GM18505 (cell line): ENCODE data around the gene FRYL.
"Not testable (repeated sequence)": the region's sequence is repeated elsewhere in the genome, so short reads cannot be mapped to it uniquely, and the experiment has no call there.

Experiments
- ATAC-seq: cut with Tn5 transposase; IDR thresholded peaks from one replicate; pipeline ENCODE4 v1.9.1; 2021; ENCODE audit not compliant: unreplicated experiment
- POLR2A ChIP-seq: IDR thresholded peaks from 4 replicates; pipeline ENCODE4 v1.6.1; 2011; ENCODE audit warnings: borderline replicate concordance; ENCODE audit not compliant: insufficient read depth, insufficient read length; ENCODE audit errors: extremely low read depth

FRYL gene

DNA sequence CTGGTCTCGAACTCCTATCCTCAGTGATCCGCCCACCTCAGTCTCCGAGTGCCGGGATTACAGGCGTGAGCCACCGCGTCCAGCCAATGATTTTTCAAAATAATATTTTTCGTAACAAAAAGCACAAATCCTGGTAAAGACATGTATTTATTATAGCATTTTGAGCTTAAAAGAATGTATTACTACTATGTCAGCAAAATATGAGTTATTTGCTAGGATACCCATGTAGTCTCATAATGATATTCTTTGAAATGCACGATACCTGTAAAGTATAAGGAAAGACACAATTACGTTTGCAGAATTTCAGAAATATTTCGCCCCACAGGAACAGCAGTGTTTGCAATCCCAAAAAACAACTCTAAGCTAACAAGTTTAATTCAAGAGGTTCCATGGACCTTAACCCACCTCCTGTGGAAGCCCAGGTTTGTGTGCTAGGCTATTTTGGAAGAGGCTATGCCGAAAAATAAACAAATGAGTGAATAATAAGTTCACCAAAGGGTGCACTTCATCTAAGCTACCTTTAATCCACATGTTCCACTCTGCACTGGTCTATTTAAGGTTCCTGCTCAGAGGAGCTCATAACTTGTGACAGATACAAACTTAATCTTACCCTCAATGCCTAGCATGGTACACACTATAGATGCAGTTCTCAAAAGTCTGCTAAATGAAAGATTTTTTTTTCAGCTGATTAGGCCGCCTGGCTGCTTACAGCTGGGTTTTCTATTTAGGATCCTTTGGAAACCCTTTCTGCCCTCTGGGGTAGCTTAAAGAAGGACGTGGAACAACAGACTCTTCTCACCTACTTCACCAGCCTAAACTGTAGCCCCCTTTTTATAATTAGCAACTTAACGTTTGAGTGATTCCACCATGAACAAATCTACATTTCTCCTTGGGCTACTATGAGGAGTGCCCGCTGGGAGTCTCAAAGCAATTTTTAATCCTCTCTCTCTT, 5.0 kb downstream of the FRYL start:
- ATAC-seq = no peak
- TF ChIP-seq POLR2A = no peak

DNA sequence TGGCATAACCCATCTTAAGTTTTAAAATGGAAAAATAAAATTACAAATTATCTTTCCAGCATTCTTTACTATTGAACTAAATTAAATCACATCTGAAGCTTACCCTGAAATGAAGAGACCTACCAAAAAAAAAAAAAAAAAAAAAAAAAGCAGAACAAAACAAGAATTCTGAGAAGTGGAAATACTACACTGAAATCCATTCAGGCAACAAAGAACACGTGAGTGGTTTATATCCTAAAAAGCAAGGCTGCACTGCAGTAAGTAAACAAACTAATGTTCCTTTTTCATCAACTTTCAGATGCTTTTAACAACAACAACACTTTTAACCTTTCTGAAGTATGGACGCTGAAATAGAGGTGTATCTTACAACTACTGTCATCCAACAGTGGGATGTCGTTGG, 7.5 kb downstream of the FRYL start:
- TF ChIP-seq POLR2A = no peak
- ATAC-seq = no peak

DNA sequence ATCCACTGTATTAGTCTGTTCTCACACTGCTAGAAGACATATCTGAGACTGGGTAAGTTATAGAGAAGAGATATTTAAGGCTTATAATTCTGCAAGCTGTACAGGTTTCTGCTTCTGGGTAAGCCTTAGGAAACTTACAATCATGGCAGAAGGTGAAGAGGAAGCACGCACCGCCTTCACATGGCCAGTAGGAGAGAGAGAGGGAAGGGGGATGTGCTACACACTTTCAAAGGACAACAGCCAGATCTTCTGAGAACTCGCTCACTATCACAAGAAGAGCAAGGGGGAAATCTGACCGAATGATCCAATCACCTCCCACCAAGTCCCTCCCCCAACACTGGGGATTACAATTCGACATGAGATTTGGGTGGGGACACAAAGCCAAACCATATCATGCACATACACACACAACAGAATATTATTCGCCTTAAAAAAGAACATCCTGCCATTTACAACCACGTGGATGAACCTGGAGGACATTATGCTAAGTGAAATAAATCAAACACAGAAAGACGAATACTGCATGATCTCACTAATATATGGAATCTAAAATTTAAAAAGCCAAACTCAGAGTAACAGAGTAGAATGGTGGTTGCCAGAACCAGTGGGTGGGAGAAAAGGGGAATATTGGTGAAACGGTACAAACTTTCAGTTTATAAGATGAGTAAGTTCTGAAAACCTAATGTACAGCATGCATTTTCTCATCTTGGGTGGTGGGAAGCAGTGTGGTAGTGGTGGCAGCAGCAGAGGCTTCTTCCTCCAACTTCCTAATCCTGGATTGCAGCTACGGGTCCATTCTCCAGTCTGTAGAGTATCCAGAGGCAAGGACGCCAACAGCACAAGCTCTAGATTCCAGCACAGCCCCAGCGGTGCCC, 12.8 kb downstream of the FRYL start:
- ATAC-seq = no peak
- TF ChIP-seq POLR2A = no peak

DNA sequence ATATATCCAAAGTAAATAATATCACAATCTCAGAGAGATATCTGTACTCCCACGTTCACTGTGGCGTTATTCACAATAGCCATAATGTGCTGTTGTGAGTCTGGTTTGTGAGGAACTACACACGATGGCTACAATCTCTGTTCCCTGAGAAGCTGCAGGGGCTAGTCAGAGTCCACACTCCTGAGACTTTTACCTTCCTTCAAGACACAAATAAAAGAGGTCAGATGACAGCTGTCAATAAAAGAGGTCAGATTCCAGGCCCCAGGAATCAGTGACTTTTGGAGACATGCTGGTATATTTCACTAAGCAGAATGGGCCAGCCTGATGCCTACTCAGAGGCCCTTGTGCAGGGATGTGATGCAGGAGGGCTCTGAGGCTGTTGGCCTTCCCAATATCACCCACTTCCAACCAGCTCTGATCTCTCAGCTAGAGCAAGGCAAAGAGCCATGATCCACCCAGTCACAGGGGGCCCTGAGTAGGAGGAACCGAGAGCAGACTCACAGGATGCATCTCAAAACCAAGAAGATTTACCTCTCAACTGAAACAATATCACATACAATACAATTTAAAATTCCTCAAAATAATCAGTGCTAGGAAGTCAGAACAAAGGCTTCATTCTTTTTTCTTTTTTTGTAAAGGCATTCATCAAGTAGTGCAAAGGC, 13.8 kb downstream of the FRYL start:
- ATAC-seq = no peak
- no peak for TF ChIP-seq POLR2A

DNA sequence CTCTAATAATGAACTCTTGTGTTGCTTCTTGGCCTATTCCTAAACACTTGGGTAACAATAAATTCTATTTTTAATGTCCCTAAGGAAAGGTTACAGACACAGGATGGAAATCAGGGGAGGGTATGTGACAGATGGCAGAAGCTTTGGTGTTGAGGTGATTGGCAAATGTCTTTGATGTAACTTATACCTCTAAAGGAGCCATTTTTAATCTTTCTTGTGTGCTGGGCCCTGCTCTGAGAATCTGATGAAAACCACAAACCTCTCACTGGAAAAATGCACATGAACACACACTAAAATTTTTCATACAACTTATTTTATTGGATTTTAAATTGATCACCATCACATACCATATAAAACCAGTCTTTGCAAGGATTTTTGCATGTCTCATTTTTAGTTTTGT, 17.7 kb downstream of the FRYL start:
- no peak for ATAC-seq
- TF ChIP-seq POLR2A = no peak

DNA sequence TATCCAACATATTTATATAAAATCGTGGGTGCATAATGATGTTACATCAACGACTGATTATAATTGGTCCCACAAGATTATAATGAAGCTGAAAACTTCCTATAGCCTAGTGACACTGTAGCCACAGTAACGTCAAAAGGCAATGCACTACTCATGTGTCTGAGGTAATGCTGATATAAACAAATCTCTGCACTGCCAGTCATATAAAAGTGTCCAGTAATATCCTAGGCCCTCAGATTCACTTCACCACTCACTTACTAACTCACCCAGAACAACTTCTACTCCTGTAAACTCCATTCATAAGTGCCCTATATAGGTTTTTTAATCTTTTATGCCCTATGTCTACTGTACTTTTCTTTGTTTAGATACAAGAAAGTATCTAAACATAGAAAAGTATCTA, 18.8 kb downstream of the FRYL start:
- no peak for ATAC-seq

DNA sequence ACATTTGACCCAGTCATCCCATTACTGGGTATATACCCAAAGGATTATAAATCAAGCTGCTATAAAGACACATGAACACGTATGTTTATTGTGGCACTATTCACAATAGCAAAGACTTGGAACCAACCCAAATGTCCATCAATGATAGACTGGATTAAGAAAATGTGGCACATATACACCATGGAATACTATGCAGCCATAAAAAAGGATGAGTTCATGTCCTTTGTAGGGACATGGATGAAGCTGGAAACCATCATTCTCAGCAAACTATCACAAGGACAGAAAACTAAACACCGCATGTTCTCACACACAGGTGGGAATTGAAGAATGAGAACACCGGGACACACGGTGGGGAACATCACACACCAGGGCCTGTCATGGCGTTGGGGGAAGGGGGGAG, 21.4 kb downstream of the FRYL start:
- ATAC-seq = not testable (repeated sequence)

More for the DNA sequence above, 18.8 kb downstream of the FRYL start:
- no peak for TF ChIP-seq POLR2A

DNA sequence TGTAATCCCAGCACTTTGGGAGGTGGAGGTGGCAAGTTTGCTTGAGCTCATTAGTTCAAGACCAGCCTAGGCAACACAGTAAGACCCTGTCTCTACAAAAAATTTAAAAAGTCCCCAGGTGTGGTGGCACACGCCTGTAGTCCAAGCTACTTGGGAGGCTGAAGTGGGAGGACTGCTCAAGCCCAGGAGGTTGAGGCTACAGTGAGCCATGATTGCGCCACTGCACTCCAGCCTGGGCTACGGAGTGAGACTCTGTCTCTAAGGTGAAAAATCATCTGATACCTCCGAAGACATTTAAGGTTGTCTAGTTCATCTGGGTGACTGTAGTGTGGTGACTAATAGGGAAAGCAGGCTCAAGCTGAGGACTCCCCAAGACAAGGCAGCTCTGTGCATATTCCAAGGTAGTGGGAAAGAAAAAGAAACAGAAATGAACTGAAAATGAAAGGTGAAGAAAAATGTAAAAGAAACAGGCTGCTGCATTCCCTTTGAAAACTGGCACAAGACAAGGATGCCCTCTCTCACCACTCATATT, 23.3 kb downstream of the FRYL start:
- no peak for TF ChIP-seq POLR2A
- ATAC-seq = no peak

DNA sequence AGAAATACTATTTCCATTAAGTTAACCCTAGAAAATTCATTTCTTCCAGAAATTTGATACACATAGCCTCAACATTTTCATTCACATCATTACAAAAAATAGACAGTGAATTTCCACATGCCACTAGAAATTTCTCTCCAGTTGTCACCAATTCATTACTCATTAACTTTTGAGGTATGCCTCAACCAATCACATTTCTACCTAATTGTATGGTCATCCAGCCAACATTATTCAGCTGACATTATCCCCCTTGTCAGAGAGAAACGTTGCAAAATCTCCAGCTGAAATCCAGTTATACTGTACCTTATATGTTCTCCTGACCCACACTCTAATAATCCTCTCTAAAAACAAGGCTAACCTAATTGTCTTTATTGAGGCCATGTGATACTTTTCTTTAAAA, 24.8 kb downstream of the FRYL start:
- no peak for ATAC-seq
- no peak for TF ChIP-seq POLR2A

DNA sequence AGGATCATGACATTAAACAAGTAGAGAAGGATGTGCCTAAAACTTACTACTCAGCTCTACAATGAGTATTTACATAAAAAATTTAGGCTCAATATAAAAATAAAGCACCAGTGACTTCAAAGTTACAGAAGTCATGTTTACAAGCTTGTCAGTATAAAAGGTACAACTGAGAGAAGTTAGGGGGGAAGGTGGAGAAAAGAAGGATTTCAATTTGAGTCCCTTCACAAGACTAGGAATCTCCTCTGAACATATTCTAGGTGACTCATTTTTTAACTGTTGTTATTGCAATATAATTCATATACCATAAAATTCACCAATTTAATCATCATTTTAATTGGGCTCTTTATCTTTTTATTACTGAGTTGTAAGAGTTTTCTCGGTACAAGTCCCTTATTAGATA, 26.9 kb downstream of the FRYL start:
- no peak for ATAC-seq
- TF ChIP-seq POLR2A = no peak

DNA sequence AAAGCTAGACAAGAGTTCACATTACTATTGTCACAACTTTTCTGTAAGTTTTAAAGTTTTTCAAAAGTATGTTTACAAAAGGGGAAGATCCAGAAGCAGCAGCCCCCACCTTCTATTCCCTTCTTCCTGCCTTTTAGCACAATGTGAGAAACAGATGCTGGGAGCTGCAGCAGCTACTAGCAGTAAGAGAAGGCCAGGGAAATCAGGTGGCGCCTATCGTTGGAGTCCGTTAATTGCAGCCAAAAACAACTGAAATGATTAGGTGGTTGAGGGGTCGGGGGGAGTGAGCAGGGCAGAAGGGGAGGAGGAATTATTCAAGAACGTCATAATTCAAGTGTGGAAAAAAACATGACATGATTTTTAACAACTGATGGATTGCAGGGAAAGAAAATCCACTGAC, 27.4 kb downstream of the FRYL start:
- no peak for ATAC-seq
- TF ChIP-seq POLR2A = no peak

DNA sequence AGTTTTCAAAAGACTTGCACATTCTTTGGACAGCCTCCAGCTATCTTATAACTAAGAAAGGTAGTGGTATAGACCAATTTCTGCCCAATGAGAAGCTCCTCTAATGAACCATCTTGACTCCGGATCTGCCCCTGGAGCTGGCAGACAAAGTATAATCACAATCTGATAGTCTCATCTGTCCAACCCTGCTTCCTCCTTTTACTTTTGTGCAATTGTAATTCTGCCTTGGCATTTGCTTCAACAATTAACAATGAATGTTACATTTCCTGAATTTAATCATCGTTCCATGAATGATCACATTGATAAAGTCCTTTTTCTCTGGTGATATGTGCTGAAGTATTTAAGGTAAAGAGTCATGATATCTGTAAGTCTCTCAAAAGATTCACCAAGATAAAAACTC, 27.8 kb downstream of the FRYL start:
- TF ChIP-seq POLR2A = no peak
- ATAC-seq = no peak

DNA sequence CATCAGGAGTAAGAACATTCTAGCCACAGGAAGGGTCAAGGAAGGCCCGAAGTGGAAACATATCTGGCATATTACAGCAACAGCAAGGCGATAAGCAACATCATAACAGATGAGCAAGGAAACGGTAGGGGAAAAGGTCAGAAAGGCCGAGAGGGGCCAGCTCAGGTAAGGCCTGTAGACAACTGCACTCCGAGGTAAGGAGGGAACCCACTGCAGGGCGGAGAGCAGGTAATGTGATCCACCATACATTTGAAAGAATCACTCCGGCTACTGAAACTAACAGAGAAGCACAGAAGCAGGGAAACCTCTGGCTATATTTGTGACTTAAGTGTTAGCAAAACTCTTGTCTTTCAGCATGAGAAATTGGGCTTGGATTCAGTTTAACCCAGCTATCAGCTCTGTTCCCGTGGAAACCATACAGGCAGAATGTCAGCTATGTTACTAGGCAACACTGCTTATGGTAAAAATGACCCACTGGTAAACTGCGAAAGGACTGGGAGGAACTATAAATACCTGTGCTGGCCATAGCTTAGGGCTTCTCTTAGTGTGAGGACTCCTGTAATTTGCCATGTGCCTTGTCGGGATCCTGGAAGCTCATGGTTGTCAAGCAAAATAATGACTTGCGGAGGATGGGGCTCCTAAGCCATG, 31.0 kb downstream of the FRYL start:
- TF ChIP-seq POLR2A = no peak
- ATAC-seq = no peak

DNA sequence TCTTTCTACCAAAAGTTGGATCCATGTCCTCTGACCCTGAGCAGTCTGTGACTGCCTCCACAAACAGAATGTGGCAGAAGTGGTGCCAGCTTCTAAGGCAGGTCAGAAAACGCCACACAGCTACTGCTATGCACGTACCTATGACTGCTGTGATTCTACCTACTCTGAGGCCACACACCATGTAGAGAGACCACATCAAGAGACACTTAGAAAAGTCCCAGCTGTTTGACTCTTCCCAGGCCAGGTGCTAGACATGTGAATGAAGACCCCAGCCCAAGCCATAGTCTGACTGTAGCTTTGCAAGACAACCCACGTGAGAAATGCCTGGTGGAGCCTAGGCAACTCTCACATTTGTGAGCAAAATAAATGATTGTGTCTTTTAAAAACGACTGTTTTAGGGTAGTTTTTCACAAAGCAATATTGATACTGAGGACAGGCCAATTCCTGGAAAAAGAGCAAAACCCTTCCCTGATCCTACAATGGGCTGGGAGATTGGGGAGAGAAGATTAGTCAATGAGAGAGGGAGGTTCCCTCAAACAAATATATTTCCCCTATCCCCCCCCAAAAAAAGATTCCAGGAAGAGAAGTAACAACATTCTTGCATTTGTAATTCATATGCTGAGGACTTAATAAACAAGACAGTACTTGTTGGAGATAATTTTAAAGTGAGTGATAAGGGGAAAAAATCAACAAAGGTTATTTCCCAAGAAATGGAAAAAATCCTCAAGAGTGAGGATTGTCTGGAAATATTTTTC, 33.3 kb downstream of the FRYL start:
- no peak for ATAC-seq
- no peak for TF ChIP-seq POLR2A

DNA sequence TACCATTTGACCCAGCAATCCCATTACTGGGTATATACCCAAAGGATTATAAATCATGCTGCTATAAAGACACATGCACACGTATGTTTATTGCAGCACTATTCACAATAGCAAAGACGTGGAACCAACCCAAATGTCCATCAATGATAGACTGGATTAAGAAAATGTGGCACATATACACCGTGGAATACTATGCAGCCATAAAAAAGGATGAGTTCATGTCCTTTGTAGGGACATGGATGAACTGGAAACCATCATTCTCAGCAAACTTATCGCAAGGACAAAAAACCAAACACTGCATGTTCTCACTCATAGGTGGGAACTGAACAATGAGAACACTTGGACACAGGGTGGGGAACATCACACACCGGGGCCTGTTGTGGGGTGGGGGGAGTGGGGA, 34.9 kb downstream of the FRYL start:
- not testable (repeated sequence) for ATAC-seq
